Measurements from ENCODE around the gene HSBP1L1. TPM values are rescaled to one million over a fixed set of nuclear protein-coding genes. Genes with fewer than 3 reads are reported as not detected.

Gene HSBP1L1
- total RNA-seq, 1 experiment from 2014 or later, result not detected

DNA sequence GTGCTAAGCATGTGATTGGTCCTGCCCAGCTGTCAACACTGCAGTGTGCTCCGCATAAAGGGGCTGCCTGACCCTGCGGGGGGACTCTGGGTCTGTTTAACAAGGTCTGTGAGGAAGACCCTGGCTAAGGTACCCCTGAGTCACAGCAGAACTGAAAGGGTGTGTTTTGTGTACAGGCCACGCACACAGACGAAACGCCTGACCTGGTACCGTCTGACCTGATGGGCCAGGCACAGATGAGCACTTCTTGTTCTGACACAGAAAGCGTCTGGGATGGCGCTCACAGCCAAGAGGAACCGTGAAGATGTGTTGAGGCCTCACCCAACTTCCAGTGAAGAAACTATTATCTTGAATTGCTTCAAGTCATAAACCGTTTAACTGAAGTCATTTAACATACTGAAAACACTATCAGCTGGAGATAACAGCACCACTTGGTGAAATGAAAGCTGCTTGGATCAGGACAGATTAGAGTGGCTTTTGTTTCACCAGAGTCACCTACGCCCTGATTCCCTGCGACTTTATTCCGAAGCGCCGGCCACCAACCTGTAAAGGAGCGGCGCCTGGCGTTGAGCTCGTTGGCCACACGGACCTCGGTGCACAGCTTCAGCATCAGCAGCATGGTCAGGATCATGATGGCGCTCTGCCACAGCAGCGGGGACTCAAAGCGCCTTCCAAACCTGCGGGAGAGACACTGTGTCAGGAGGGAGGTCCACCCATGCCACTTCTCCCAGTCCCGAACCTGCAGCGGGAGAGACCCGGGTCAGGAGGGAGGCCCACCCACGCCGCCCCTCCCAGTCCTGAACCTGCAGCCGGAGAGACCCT is 21.4 kb upstream of the HSBP1L1 start:
- Mint-ChIP-seq H3K27ac (peak overlapping the region in 1 of 3 experiments; percentile 44; a peak in 1 of 7 replicates), H3K36me3 (ENCODE audit: insufficient read depth in 1 of 3, low read depth in 3 of 3) (peaks cover 0 to 16% (median 4%) of the 10 kb centered on the region in 3 experiments; a peak in 5 of 7 replicates), H3K27me3 (ENCODE audit: low read depth) (peaks cover under 1% of the 10 kb centered on the region), H3K4me3 (no peak overlapping the region), H3K9me3 (no peaks in the 10 kb centered on the region; a peak in 1 of 5 replicates), H3K4me1 (peaks cover 7 to 17% of the 10 kb centered on the region in 2 experiments)
- no peak overlapping the region for H3K9ac ChIP-seq (ENCODE audit: extremely low read depth, insufficient read length, low read length)
- no peak overlapping the region for H2BK12ac ChIP-seq (ENCODE audit: insufficient read length, low read depth, low read length)
- H3K27ac ChIP-seq (ENCODE audit: insufficient read length, low read depth, low read length), result no peak overlapping the region
- no peak overlapping the region for H3K56ac ChIP-seq (ENCODE audit: insufficient read length, low read depth, low read length)
- H4K20me1 ChIP-seq (ENCODE audit: control insufficient read depth, insufficient read depth, insufficient read length), result no peaks in the 10 kb centered on the region
- H3K4me2 ChIP-seq (ENCODE audit: insufficient read depth, insufficient read length, low read length), result no peak overlapping the region
- no CpG with 5 or more reads among the region's 31 CpGs for WGBS (ENCODE audit: extremely low coverage, insufficient read length, low lambda C conversion rate)
- DNase-seq, result peak; percentile 25
- no peak overlapping the region for H3K4ac ChIP-seq (ENCODE audit: low read depth, low read length)
- no peak overlapping the region for H2AK5ac ChIP-seq (ENCODE audit: insufficient read length, low read length)
- no peak overlapping the region for H3K23ac ChIP-seq (ENCODE audit: insufficient read length, low read depth, low read length)
- H3T11ph ChIP-seq (ENCODE audit: low read length), result no peak overlapping the region
- H4K91ac ChIP-seq (ENCODE audit: insufficient read length, low read depth, low read length), result no peak overlapping the region
- no peak overlapping the region for H3K14ac ChIP-seq (ENCODE audit: insufficient read depth, low read length)
- no peak overlapping the region for H4K5ac ChIP-seq (ENCODE audit: insufficient read length, low read depth, low read length)
- TF ChIP-seq, protein P1, sequence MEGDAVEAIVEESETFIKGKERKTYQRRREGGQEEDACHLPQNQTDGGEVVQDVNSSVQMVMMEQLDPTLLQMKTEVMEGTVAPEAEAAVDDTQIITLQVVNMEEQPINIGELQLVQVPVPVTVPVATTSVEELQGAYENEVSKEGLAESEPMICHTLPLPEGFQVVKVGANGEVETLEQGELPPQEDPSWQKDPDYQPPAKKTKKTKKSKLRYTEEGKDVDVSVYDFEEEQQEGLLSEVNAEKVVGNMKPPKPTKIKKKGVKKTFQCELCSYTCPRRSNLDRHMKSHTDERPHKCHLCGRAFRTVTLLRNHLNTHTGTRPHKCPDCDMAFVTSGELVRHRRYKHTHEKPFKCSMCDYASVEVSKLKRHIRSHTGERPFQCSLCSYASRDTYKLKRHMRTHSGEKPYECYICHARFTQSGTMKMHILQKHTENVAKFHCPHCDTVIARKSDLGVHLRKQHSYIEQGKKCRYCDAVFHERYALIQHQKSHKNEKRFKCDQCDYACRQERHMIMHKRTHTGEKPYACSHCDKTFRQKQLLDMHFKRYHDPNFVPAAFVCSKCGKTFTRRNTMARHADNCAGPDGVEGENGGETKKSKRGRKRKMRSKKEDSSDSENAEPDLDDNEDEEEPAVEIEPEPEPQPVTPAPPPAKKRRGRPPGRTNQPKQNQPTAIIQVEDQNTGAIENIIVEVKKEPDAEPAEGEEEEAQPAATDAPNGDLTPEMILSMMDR (conservative IDR thresholded peaks at IDR 0.05), result no peak
- no peaks in the 10 kb centered on the region for H3K4me1 ChIP-seq (ENCODE audit: insufficient read depth, low read length)
- no peak overlapping the region for H2BK120ac ChIP-seq (ENCODE audit: low read depth, low read length, poor library complexity, severe bottlenecking)
- H2BK5ac ChIP-seq (ENCODE audit: insufficient read length, low read length), result no peak overlapping the region
- H3K79me1 ChIP-seq (ENCODE audit: insufficient read depth, low read depth, low read length, poor library complexity, severe bottlenecking), result no peaks in the 10 kb centered on the region
- H3K79me2 ChIP-seq (ENCODE audit: insufficient read depth, low read length), result no peaks in the 10 kb centered on the region
- no peaks in the 10 kb centered on the region for H3K23me2 ChIP-seq (ENCODE audit: insufficient read length, low read depth, low read length, poor library complexity, severe bottlenecking)
- H2BK20ac ChIP-seq (ENCODE audit: low read depth, low read length, poor library complexity, severe bottlenecking), result no peak overlapping the region
- no peak overlapping the region for H2BK15ac ChIP-seq (ENCODE audit: low read depth, low read length)
- no peak overlapping the region for H2AFZ ChIP-seq (ENCODE audit: low read length)
- no peaks in the 10 kb centered on the region for H3K27me3 ChIP-seq (ENCODE audit: insufficient read depth, low read length)
- no peak overlapping the region for H3K18ac ChIP-seq (ENCODE audit: insufficient read length, low read depth, low read length)
- no peak overlapping the region for H4K8ac ChIP-seq (replicated peaks; ENCODE audit: insufficient read length, low read depth, low read length)
- no peaks in the 10 kb centered on the region for H3K9me3 ChIP-seq (ENCODE audit: control insufficient read depth, low read depth, low read length)
